Measurements from ENCODE around the gene MRFAP1. TPM values are rescaled to one million over a fixed set of nuclear protein-coding genes. Genes with fewer than 3 reads are reported as not detected.
"Not testable (repeated sequence)": the region's sequence is repeated elsewhere in the genome, so short reads cannot be mapped to it uniquely, and the experiment has no call there.

The MRFAP1 gene
- total RNA-seq, 2 experiments from 2014 or later, result 150 to 151 TPM

- Mint-ChIP-seq H3K9me3 (no peaks in the 10 kb centered on the region), H3K27ac (no peak overlapping the region), H3K4me3 (no peak overlapping the region), H3K36me3 (ENCODE audit: low read depth) (no peaks in the 10 kb centered on the region), H3K4me1 (ENCODE audit: low read depth) (peaks cover 3% of the 10 kb centered on the region), H3K27me3 (ENCODE audit: low read depth) (no peaks in the 10 kb centered on the region)
- CTCF ChIA-PET, result interaction anchor here (0.7 to 2.1 kb wide), 2 partner anchors 16 to 23 kb away, joined by 3 to 8 read pairs; no protein-coding TSS in a partner anchor
- no peak for DNase-seq
- intact Hi-C loops (cut with micrococcal nuclease), result loop anchor here (2.0 kb wide), 1 partner anchor 90 kb away; the partner anchor contains the start of gene MAN2B2
These were observed 24.8 kb downstream of the MRFAP1 start for GRCh38 chr4:6665320-6665654.

GRCh38 chr4:6668391-6668790 is 27.9 kb downstream of the MRFAP1 start:
- Mint-ChIP-seq H3K9me3 (no peaks in the 10 kb centered on the region), H3K27ac (no peak overlapping the region), H3K4me1 (ENCODE audit: low read depth) (peaks cover 7% of the 10 kb centered on the region), H3K4me3 (no peak overlapping the region), H3K36me3 (ENCODE audit: low read depth) (no peaks in the 10 kb centered on the region), H3K27me3 (ENCODE audit: low read depth) (no peaks in the 10 kb centered on the region)
- CTCF ChIA-PET, result interaction anchor here (0.7 to 0.8 kb wide), 2 partner anchors 14 to 1196 kb away, joined by 3 to 6 read pairs; no protein-coding TSS in a partner anchor
- intact Hi-C loops (cut with micrococcal nuclease), result no loop called here
- no peak for DNase-seq

- H3K27me3 Mint-ChIP-seq (ENCODE audit: low read depth), result no peaks in the 10 kb centered on the region
- DNase-seq, result no peak
- H3K4me3 Mint-ChIP-seq, result no peak overlapping the region
- H3K27ac Mint-ChIP-seq, result no peak overlapping the region
- CTCF ChIA-PET, result interaction anchor here (0.9 to 3.9 kb wide), 2 partner anchors 9 to 28 kb away, joined by 3 to 27 read pairs; no protein-coding TSS in a partner anchor
- peaks cover 23% of the 10 kb centered on the region for H3K36me3 Mint-ChIP-seq (ENCODE audit: low read depth)
- H3K4me1 Mint-ChIP-seq (ENCODE audit: low read depth), result peaks cover 25% of the 10 kb centered on the region
- no peaks in the 10 kb centered on the region for H3K9me3 Mint-ChIP-seq
- intact Hi-C loops (cut with micrococcal nuclease), result no loop called here
These were observed 31.2 kb downstream of the MRFAP1 start for GRCh38 chr4:6671648-6672047.

GRCh38 chr4:6672131-6672530 is 31.6 kb downstream of the MRFAP1 start:
- Mint-ChIP-seq H3K27me3 (ENCODE audit: low read depth) (no peaks in the 10 kb centered on the region), H3K4me1 (ENCODE audit: low read depth) (peaks cover 30% of the 10 kb centered on the region), H3K27ac (no peak overlapping the region), H3K36me3 (ENCODE audit: low read depth) (peaks cover 28% of the 10 kb centered on the region), H3K9me3 (no peaks in the 10 kb centered on the region), H3K4me3 (no peak overlapping the region)
- CTCF ChIA-PET, result interaction anchor here (0.9 to 3.9 kb wide), 2 partner anchors 9 to 29 kb away, joined by 3 to 27 read pairs; no protein-coding TSS in a partner anchor
- intact Hi-C loops (cut with micrococcal nuclease), result no loop called here
- DNase-seq, result no peak

- peak overlapping the region; percentile 98 for H3K27ac Mint-ChIP-seq
- peaks cover 33% of the 10 kb centered on the region for H3K36me3 Mint-ChIP-seq (ENCODE audit: low read depth)
- peaks cover 35% of the 10 kb centered on the region for H3K4me1 Mint-ChIP-seq (ENCODE audit: low read depth)
- intact Hi-C loops (cut with micrococcal nuclease), result loop anchor here (1.0 kb wide), 2 partner anchors 32 to 110 kb away; partner anchors contain the start of genes KIAA0232 and MRFAP1
- peak overlapping the region; percentile 96 for H3K4me3 Mint-ChIP-seq
- CTCF ChIA-PET, result interaction anchor here (1.5 to 6.8 kb wide), 4 partner anchors 10 to 45 kb away, joined by 7 to 96 read pairs (median 19); partner anchors contain the start of gene MRFAP1L1
- DNase-seq; H3K27me3 Mint-ChIP-seq (ENCODE audit: low read depth); H3K9me3 Mint-ChIP-seq: not testable (repeated sequence)
These were observed 32.2 kb downstream of the MRFAP1 start for GRCh38 chr4:6672541-6673190.

GRCh38 chr4:6673191-6673659 is 32.7 kb downstream of the MRFAP1 start:
- CTCF ChIA-PET, result interaction anchor here (0.6 to 6.8 kb wide), 5 partner anchors 10 to 275 kb away, joined by 3 to 96 read pairs (median 11); partner anchors contain the start of gene MRFAP1L1
- intact Hi-C loops (cut with micrococcal nuclease), result loop anchor here (1.0 kb wide), 2 partner anchors 33 to 109 kb away; partner anchors contain the start of genes KIAA0232 and MRFAP1
- peak overlapping the region; percentile 98 for H3K27ac Mint-ChIP-seq
- not testable (repeated sequence) for H3K27me3 Mint-ChIP-seq (ENCODE audit: low read depth); H3K9me3 Mint-ChIP-seq
- peaks cover 38% of the 10 kb centered on the region for H3K4me1 Mint-ChIP-seq (ENCODE audit: low read depth)
- peak; percentile 72 for DNase-seq
- H3K36me3 Mint-ChIP-seq (ENCODE audit: low read depth), result peaks cover 36% of the 10 kb centered on the region
- H3K4me3 Mint-ChIP-seq, result peak overlapping the region; percentile 96

- peak overlapping the region; percentile 98 for H3K27ac Mint-ChIP-seq
- intact Hi-C loops (cut with micrococcal nuclease), result loop anchor here (1.0 kb wide), 12 partner anchors 15 to 394 kb away; partner anchors contain the start of genes BLOC1S4, GRPEL1, KIAA0232 and MAN2B2
- CTCF ChIA-PET, result interaction anchor here (0.6 to 6.8 kb wide), 14 partner anchors 11 to 368 kb away, joined by 3 to 96 read pairs (median 10); partner anchors contain the start of genes BLOC1S4, MRFAP1L1 and S100P
- H3K27me3 Mint-ChIP-seq (ENCODE audit: low read depth), result no peaks in the 10 kb centered on the region
- peak; percentile 96 for DNase-seq
- H3K9me3 Mint-ChIP-seq, result no peaks in the 10 kb centered on the region
- peaks cover 45% of the 10 kb centered on the region for H3K4me1 Mint-ChIP-seq (ENCODE audit: low read depth)
- H3K36me3 Mint-ChIP-seq (ENCODE audit: low read depth), result peaks cover 42% of the 10 kb centered on the region
- peak overlapping the region; percentile 96 for H3K4me3 Mint-ChIP-seq
These were observed 33.4 kb downstream of the MRFAP1 start for GRCh38 chr4:6673660-6674499.

GRCh38 chr4:6674500-6675149 is 34.1 kb downstream of the MRFAP1 start:
- CTCF ChIA-PET, result interaction anchor here (0.7 to 6.8 kb wide), 17 partner anchors 10 to 368 kb away, joined by 3 to 96 read pairs (median 6); partner anchors contain the start of genes BLOC1S4, MRFAP1L1 and S100P
- H3K4me3 Mint-ChIP-seq, result peak overlapping the region; percentile 96
- peak; percentile 85 for DNase-seq
- peak overlapping the region; percentile 97 for H3K27ac Mint-ChIP-seq
- intact Hi-C loops (cut with micrococcal nuclease), result loop anchor here (1.0 kb wide), 10 partner anchors 15 to 394 kb away; partner anchors contain the start of genes BLOC1S4, GRPEL1, MAN2B2 and MRFAP1L1
- peaks cover 47% of the 10 kb centered on the region for H3K36me3 Mint-ChIP-seq (ENCODE audit: low read depth)
- H3K9me3 Mint-ChIP-seq, result peaks cover 3% of the 10 kb centered on the region
- H3K27me3 Mint-ChIP-seq (ENCODE audit: low read depth), result no peaks in the 10 kb centered on the region
- H3K4me1 Mint-ChIP-seq (ENCODE audit: low read depth), result peaks cover 48% of the 10 kb centered on the region

GRCh38 chr4:6676722-6677558 is 36.5 kb downstream of the MRFAP1 start:
- H3K9me3 Mint-ChIP-seq, result peaks cover 5% of the 10 kb centered on the region
- H3K36me3 Mint-ChIP-seq (ENCODE audit: low read depth), result peaks cover 55% of the 10 kb centered on the region
- CTCF ChIA-PET, result interaction anchor here (0.9 to 6.8 kb wide), 5 partner anchors 8 to 40 kb away, joined by 4 to 96 read pairs (median 25); partner anchors contain the start of genes BLOC1S4, MRFAP1L1 and S100P
- peak overlapping the region; percentile 96 for H3K4me3 Mint-ChIP-seq
- intact Hi-C loops (cut with micrococcal nuclease), result loop anchor here (1.0 kb wide), 1 partner anchor 9 kb away; no protein-coding TSS in a partner anchor
- H3K4me1 Mint-ChIP-seq (ENCODE audit: low read depth), result peaks cover 48% of the 10 kb centered on the region
- H3K27ac Mint-ChIP-seq, result peak overlapping the region; percentile 97
- H3K27me3 Mint-ChIP-seq (ENCODE audit: low read depth), result no peaks in the 10 kb centered on the region
- no peak for DNase-seq

GRCh38 chr4:6680372-6681034 is 40.0 kb downstream of the MRFAP1 start:
- no peak for DNase-seq
- CTCF ChIA-PET, result interaction anchor here (1.1 to 1.3 kb wide), 2 partner anchors 9 to 10 kb away, joined by 3 to 4 read pairs; no protein-coding TSS in a partner anchor
- intact Hi-C loops (cut with micrococcal nuclease), result no loop called here
- Mint-ChIP-seq H3K9me3 (peaks cover 5% of the 10 kb centered on the region), H3K27ac (no peak overlapping the region), H3K4me1 (ENCODE audit: low read depth) (peaks cover 35% of the 10 kb centered on the region), H3K36me3 (ENCODE audit: low read depth) (peaks cover 43% of the 10 kb centered on the region), H3K4me3 (no peak overlapping the region), H3K27me3 (ENCODE audit: low read depth) (no peaks in the 10 kb centered on the region)
